ENCODE data around the gene SLC9C2. TPM values are rescaled to one million over a fixed set of nuclear protein-coding genes. Genes with fewer than 3 reads are reported as not detected.
A peak's percentile ranks its signal among the peaks of the same experiment; 100 is the strongest.

Gene SLC9C2
- total RNA-seq, 1 donor from 2014 or later, result 0.26 TPM

- DNase-seq (no peak), ATAC-seq (no peak)
- intact Hi-C loops (cut with DNase I), result no loop called here
- H3K27ac ChIP-seq, result peak overlapping the region; percentile 72
- no peaks in the 10 kb centered on the region for H3K9me3 ChIP-seq
- H3K4me3 ChIP-seq, result no peak overlapping the region
- no peaks in the 10 kb centered on the region for H3K36me3 ChIP-seq
- peaks cover 3% of the 10 kb centered on the region for H3K4me1 ChIP-seq
- TF ChIP-seq, protein P1, sequence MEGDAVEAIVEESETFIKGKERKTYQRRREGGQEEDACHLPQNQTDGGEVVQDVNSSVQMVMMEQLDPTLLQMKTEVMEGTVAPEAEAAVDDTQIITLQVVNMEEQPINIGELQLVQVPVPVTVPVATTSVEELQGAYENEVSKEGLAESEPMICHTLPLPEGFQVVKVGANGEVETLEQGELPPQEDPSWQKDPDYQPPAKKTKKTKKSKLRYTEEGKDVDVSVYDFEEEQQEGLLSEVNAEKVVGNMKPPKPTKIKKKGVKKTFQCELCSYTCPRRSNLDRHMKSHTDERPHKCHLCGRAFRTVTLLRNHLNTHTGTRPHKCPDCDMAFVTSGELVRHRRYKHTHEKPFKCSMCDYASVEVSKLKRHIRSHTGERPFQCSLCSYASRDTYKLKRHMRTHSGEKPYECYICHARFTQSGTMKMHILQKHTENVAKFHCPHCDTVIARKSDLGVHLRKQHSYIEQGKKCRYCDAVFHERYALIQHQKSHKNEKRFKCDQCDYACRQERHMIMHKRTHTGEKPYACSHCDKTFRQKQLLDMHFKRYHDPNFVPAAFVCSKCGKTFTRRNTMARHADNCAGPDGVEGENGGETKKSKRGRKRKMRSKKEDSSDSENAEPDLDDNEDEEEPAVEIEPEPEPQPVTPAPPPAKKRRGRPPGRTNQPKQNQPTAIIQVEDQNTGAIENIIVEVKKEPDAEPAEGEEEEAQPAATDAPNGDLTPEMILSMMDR (IDR thresholded peaks at IDR 0.05), result no peak
- no peaks in the 10 kb centered on the region for H3K27me3 ChIP-seq
Observed at GRCh38 chr1:173507847-173508209, 95.0 kb downstream of the SLC9C2 start.

GRCh38 chr1:173507205-173507846 lies 95.5 kb downstream of the SLC9C2 start:
- Histone ChIP-seq H3K4me1 (peaks cover 3% of the 10 kb centered on the region), H3K36me3 (no peaks in the 10 kb centered on the region), H3K27me3 (no peaks in the 10 kb centered on the region), H3K27ac (peak overlapping the region; percentile 72), H3K4me3 (no peak overlapping the region), H3K9me3 (no peaks in the 10 kb centered on the region)
- ATAC-seq (peak; percentile 88), DNase-seq (no peak)
- intact Hi-C loops (cut with DNase I), result no loop called here
- TF ChIP-seq, protein P1 (IDR thresholded peaks at IDR 0.05), result no peak

GRCh38 chr1:173506437-173506836 lies 96.4 kb downstream of the SLC9C2 start:
- TF ChIP-seq, protein P1 (IDR thresholded peaks at IDR 0.05), result no peak

DNA sequence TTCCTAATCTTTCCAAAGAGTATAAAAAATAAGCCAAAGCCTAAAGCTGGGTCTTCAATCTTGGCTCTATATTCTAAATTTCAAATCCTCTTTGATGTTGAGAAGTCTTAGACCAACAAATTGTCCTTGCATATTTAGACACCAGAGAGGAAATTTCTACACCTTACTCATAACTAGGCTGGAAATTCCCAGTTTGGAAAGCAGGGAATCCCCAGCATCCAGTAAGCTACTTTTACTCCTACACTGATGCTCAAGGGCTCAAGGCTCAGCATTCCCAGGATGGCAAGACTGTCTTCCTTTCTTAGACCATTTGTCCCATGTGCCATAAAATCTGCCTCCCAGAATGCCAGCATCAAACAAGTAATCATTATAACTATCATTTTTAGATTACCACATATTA lies 97.5 kb downstream of the SLC9C2 start:
- TF ChIP-seq, protein P1 (IDR thresholded peaks at IDR 0.05), result no peak
- intact Hi-C loops (cut with DNase I), result no loop called here

More at GRCh38 chr1:173506437-173506836, 96.4 kb downstream of the SLC9C2 start:
- intact Hi-C loops (cut with DNase I), result no loop called here
- Histone ChIP-seq H3K27ac (peak overlapping the region; percentile 72), H3K9me3 (no peaks in the 10 kb centered on the region), H3K27me3 (no peaks in the 10 kb centered on the region), H3K36me3 (no peaks in the 10 kb centered on the region), H3K4me3 (no peak overlapping the region), H3K4me1 (peaks cover 3% of the 10 kb centered on the region)
- DNase-seq, result no peak
- ATAC-seq, result peak; percentile 70

DNA sequence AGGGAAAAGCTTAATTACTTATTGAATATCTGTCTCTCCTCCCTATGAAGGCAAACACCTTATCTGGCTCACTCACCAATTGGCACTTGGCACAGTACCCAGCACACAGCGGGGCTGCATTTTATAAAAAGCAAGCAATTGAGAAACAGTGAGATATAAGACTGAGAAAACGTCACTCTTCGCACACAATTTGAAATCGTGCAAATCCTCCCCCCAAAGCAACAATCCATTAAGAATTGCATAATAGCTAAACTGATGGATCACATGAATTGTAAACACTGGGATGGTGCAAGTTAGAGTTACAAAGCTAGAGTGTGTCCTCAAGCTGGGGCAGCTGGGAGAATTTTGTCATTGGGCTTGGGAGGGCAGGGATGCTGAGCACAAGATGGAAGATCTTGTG lies 98.6 kb downstream of the SLC9C2 start:
- intact Hi-C loops (cut with DNase I), result no loop called here

More for the DNA sequence above, 97.5 kb downstream of the SLC9C2 start:
- Histone ChIP-seq H3K27me3 (no peaks in the 10 kb centered on the region), H3K36me3 (no peaks in the 10 kb centered on the region), H3K9me3 (no peaks in the 10 kb centered on the region), H3K4me1 (peaks cover 3% of the 10 kb centered on the region), H3K27ac (no peak overlapping the region), H3K4me3 (no peak overlapping the region)
- no peak for ATAC-seq
- DNase-seq, result no peak

More for the DNA sequence above, 98.6 kb downstream of the SLC9C2 start:
- Histone ChIP-seq H3K4me3 (no peak overlapping the region), H3K36me3 (no peaks in the 10 kb centered on the region), H3K9me3 (no peaks in the 10 kb centered on the region), H3K27me3 (no peaks in the 10 kb centered on the region), H3K27ac (peak overlapping the region; percentile 39), H3K4me1 (peaks cover 3% of the 10 kb centered on the region)
- ATAC-seq (no peak), DNase-seq (no peak)
- TF ChIP-seq, protein P1 (IDR thresholded peaks at IDR 0.05), result no peak
